Spleen (tissue), 7 donors: Measurements from ENCODE around the gene USP7.
A peak's percentile ranks its signal among the peaks of the same experiment; 100 is the strongest.

Source experiments
- CTCF ChIP-seq, 11 experiments: fragments of 200-600 bp in 7 of 11; fragments of 450-650 bp in 4 of 11; sonication (generic) in 4 of 11; IDR thresholded peaks in 8 of 11; conservative IDR thresholded peaks in 3 of 11; 1 replicate in 7 of 11; 2 replicates in 4 of 11; pipeline versions ENCODE4 v1.4.0 to v1.8.0; 2016 to 2021; ENCODE audit warnings: antibody characterized with exemption in 11 of 11, inconsistent platforms in 4 of 11, mild to moderate bottlenecking in 1 of 11
- POLR2AphosphoS5 ChIP-seq, 3 donors: sonication (generic); formaldehyde crosslinking; IDR thresholded peaks; one replicate each; pipeline ENCODE4 v1.5.1; 2017; ENCODE audit warnings: antibody characterized with exemption in 3 of 3
- donor health status: DM: no; HTN: no; CAD: no; lungs with moderate emphysema.
- donor health status: DM: no; HTN: no; CAD: no.
- donor health status: DM: no; HTN: no; CAD: no.

- TF ChIP-seq CTCF (IDR thresholded peaks at IDR 0.05 in 8 of 11, conservative IDR thresholded peaks at IDR 0.05 in 3 of 11): no peak
- TF ChIP-seq POLR2AphosphoS5 (IDR thresholded peaks at IDR 0.05): peak in 1 of 3 donors; percentile 45
Observed at GRCh38 chr16:8941718-8942344, 21.9 kb downstream of the USP7 start.
